ENCODE measurements around the gene SPOCK1. TPM values are rescaled to one million over a fixed set of nuclear protein-coding genes. Genes with fewer than 3 reads are reported as not detected.

SPOCK1 gene
- total and polyA plus RNA-seq, 2 donors (not counting 3 experiments of a cell fraction or from before 2014, with no cell fraction given), result 144 to 280 TPM

- H4K20me1 ChIP-seq (replicated peaks; ENCODE audit: control insufficient read depth, extremely low read depth, insufficient read depth, low read length), result no peaks in the 10 kb centered on the region
- no TSS peak for BruUV-seq (replicated peaks)
- H3K9me3 ChIP-seq (replicated peaks; ENCODE audit: control insufficient read depth, insufficient read depth, low read length), result no peaks in the 10 kb centered on the region
- no peak for DNase-seq (ENCODE audit: low read depth, low spot score)
- FAIRE-seq, result no peak
- H3K9me1 ChIP-seq (replicated peaks; ENCODE audit: control insufficient read depth, extremely low read depth, insufficient read depth, low read length), result no peaks in the 10 kb centered on the region
- H3K9ac ChIP-seq (replicated peaks; ENCODE audit: extremely low read depth, insufficient read depth, low read length), result no peak overlapping the region
- POLR2A ChIA-PET, result no interaction called here
- no peaks in the 10 kb centered on the region for H3K4me1 ChIP-seq (ENCODE audit: control insufficient read depth, extremely low read depth, insufficient read depth, low read length)
- no peak overlapping the region for H3K4me3 ChIP-seq (replicated peaks in 1 of 3; ENCODE audit: insufficient read depth in 1 of 3, low read depth in 1 of 3, low read length in 3 of 3)
- H3K4me2 ChIP-seq (ENCODE audit: insufficient read depth, low read length), result no peak overlapping the region
- CTCF ChIA-PET, result no interaction called here
- no peaks in the 10 kb centered on the region for H3K36me3 ChIP-seq (ENCODE audit: control insufficient read depth in 2 of 2, extremely low read depth in 1 of 2, insufficient read depth in 2 of 2, low read length in 2 of 2)
- H3K79me2 ChIP-seq (ENCODE audit: control insufficient read depth, insufficient read depth, low read length), result no peaks in the 10 kb centered on the region
- dilution Hi-C loops (cut with MboI; ENCODE audit: extremely low pct_ligation_motif_present, low sequenced_read_pairs), result no loop called here
- no peak overlapping the region for H3K27ac ChIP-seq (ENCODE audit: insufficient read depth, low read depth, low read length)
- H3K27me3 ChIP-seq (ENCODE audit: control insufficient read depth in 2 of 2, insufficient read depth in 2 of 2, low read length in 2 of 2), result no peaks in the 10 kb centered on the region
- intact Hi-C loops (cut with micrococcal nuclease), result no loop called here
- H2AFZ ChIP-seq (ENCODE audit: low read depth, low read length), result no peak overlapping the region
- TF ChIP-seq JUN (IDR thresholded peaks at IDR 0.05; ENCODE audit: borderline replicate concordance, insufficient read depth, insufficient read length, low read depth), result no peak
- TF ChIP-seq GATA2 (IDR thresholded peaks at IDR 0.05; ENCODE audit: insufficient read depth, insufficient read length, low read depth, low read length), result no peak
- TF ChIP-seq MAX (IDR thresholded peaks at IDR 0.05; ENCODE audit: insufficient read depth, insufficient read length), result no peak
- TF ChIP-seq MYC (IDR thresholded peaks at IDR 0.05; ENCODE audit: low read depth, low read length), result no peak
- no peak for TF ChIP-seq FOS (IDR thresholded peaks at IDR 0.05; ENCODE audit: borderline replicate concordance, insufficient read depth, low read length)
- no peak for TF ChIP-seq POLR2AphosphoS5 (IDR thresholded peaks at IDR 0.05; ENCODE audit: insufficient read depth, low read depth, low read length)
- no peak for TF ChIP-seq CTCF (IDR thresholded peaks at IDR 0.05; ENCODE audit: extremely low read depth in 1 of 2, insufficient read depth in 1 of 2, low read depth in 1 of 2, low read length in 2 of 2)
- no peak for TF ChIP-seq EZH2 (IDR thresholded peaks at IDR 0.05; ENCODE audit: borderline replicate concordance, low read depth, low read length, severe bottlenecking)
- TF ChIP-seq POLR2A (IDR thresholded peaks at IDR 0.05; ENCODE audit: low read depth, low read length), result no peak
These were observed 535.6 kb downstream of the SPOCK1 start for GRCh38 chr5:136963504-136963903.

All from endothelial cell of umbilical vein (primary cell).